GM12801 (cell line): Measurements from ENCODE around the gene RPL12.

Source experiments
- CTCF ChIP-seq: IDR thresholded peaks from one replicate; pipeline ENCODE4 v1.5.1; 2011; ENCODE audit warnings: control low read depth; ENCODE audit not compliant: insufficient read length; ENCODE audit errors: extremely low read depth

RPL12 gene

GRCh38 chr9:127494304-127494702, 43.1 kb upstream of the RPL12 start:
- no peak for TF ChIP-seq CTCF

GRCh38 chr9:127493592-127494303, 42.5 kb upstream of the RPL12 start:
- TF ChIP-seq CTCF, result no peak

- no peak for TF ChIP-seq CTCF
These were observed 41.4 kb upstream of the RPL12 start for GRCh38 chr9:127492616-127493015.

- no peak for TF ChIP-seq CTCF
These were observed 40.3 kb upstream of the RPL12 start for GRCh38 chr9:127491516-127491915.

GRCh38 chr9:127490535-127491230, 39.5 kb upstream of the RPL12 start:
- no peak for TF ChIP-seq CTCF

- TF ChIP-seq CTCF, result no peak
These were observed 38.4 kb upstream of the RPL12 start for GRCh38 chr9:127489471-127490115.

- TF ChIP-seq CTCF, result no peak
These were observed 37.7 kb upstream of the RPL12 start for GRCh38 chr9:127488946-127489345.
